Keratinocyte (primary cell): ENCODE data around the gene TESK1. TPM values are rescaled to one million over a fixed set of nuclear protein-coding genes. Genes with fewer than 3 reads are reported as not detected.
"Not testable (repeated sequence)": the region's sequence is repeated elsewhere in the genome, so short reads cannot be mapped to it uniquely, and the experiment has no call there.

Experiments used
- DNase-seq: peaks from one replicate; pipeline ENCODE4 v3.0.0-alpha.2; 2011; ENCODE audit warnings: low read depth, missing footprints, low spot score
- FAIRE-seq: peaks from 2 replicates; lab custom pipeline; 2011; peaks lifted over from hg19 to GRCh38; lab: Jason Lieb, UNC
- H2AFZ ChIP-seq: 2 replicates; pipeline ENCODE4 v1.6.0; 2012; ENCODE audit warnings: low read length, control low read depth, inconsistent platforms; ENCODE audit not compliant: control insufficient read depth
- H3K27ac ChIP-seq: 2 replicates; pipeline ENCODE4 v1.5.1; 2011; ENCODE audit warnings: low read length; ENCODE audit not compliant: control insufficient read depth, insufficient read depth
- H3K27me3 ChIP-seq: 3 replicates; pipeline ENCODE4 v1.6.0; 2011; ENCODE audit warnings: low read length; ENCODE audit not compliant: control insufficient read depth, insufficient read depth; ENCODE audit errors: extremely low read depth
- H3K36me3 ChIP-seq, 2 experiments: 2 replicates in 1 of 2; 3 replicates in 1 of 2; pipeline ENCODE4 v1.5.1; 2011; ENCODE audit warnings: low read length in 2 of 2, mild to moderate bottlenecking in 1 of 2; ENCODE audit not compliant: control insufficient read depth in 2 of 2, insufficient read depth in 2 of 2; ENCODE audit errors: extremely low read depth in 1 of 2
- H3K4me1 ChIP-seq: 3 replicates; pipeline ENCODE4 v1.5.1; 2011; ENCODE audit warnings: low read length; ENCODE audit not compliant: control insufficient read depth, insufficient read depth; ENCODE audit errors: extremely low read depth
- H3K4me2 ChIP-seq: 3 replicates; pipeline ENCODE4 v1.6.0; 2011; ENCODE audit warnings: low read depth, low read length; ENCODE audit not compliant: control insufficient read depth, insufficient read depth; ENCODE audit errors: extremely low read depth
- H3K4me3 ChIP-seq, 3 experiments: fragments of 200-600 bp in 1 of 3; sonication (generic) in 1 of 3; 2 replicates in 2 of 3; 3 replicates in 1 of 3; pipeline ENCODE4 v1.5.1; 2011 to 2016; ENCODE audit warnings: low read length in 3 of 3, mild to moderate bottlenecking in 3 of 3, control low read depth in 2 of 3, inconsistent platforms in 1 of 3, low read depth in 1 of 3, mixed read lengths in 1 of 3, mixed run types in 1 of 3, moderate library complexity in 1 of 3; ENCODE audit not compliant: control insufficient read depth in 2 of 3, insufficient read depth in 2 of 3; ENCODE audit errors: extremely low read depth in 1 of 3
- H3K79me2 ChIP-seq: 2 replicates; pipeline ENCODE4 v1.6.0; 2012; ENCODE audit warnings: low read length; ENCODE audit not compliant: control insufficient read depth, insufficient read depth
- H3K9ac ChIP-seq: 3 replicates; pipeline ENCODE4 v1.6.0; 2011; ENCODE audit warnings: low read length; ENCODE audit not compliant: control insufficient read depth, insufficient read depth; ENCODE audit errors: extremely low read depth
- H3K9me1 ChIP-seq: 3 replicates; pipeline ENCODE4 v1.6.0; 2011; ENCODE audit warnings: low read length; ENCODE audit not compliant: control insufficient read depth, insufficient read depth; ENCODE audit errors: extremely low read depth
- H3K9me3 ChIP-seq: 2 replicates; pipeline ENCODE4 v1.5.1; 2012; ENCODE audit warnings: low read depth, low read length; ENCODE audit not compliant: control insufficient read depth
- H4K20me1 ChIP-seq: 3 replicates; pipeline ENCODE4 v1.6.0; 2011; ENCODE audit warnings: low read length; ENCODE audit not compliant: control insufficient read depth, insufficient read depth; ENCODE audit errors: extremely low read depth
- EZH2 ChIP-seq: IDR thresholded peaks from one replicate; pipeline ENCODE4 v1.6.1; 2012; ENCODE audit warnings: inconsistent platforms, mild to moderate bottlenecking, low read length, moderate library complexity
- dilution Hi-C: fragments of 300-500 bp; cut with MboI; formaldehyde crosslinking; loops from one replicate; pipeline ENCODE4 v1.7.0; 2020; ENCODE audit warnings: low sequenced_read_pairs; ENCODE audit not compliant: extremely low pct_ligation_motif_present
- polyA plus RNA-seq, 5 experiments: library from polyadenylated mRNA; depleted of rRNA in 3 of 5; stranded (reverse) in 3 of 5; stranded (forward) in 1 of 5; unstranded in 1 of 5; fragments of >200 nt; gene quantifications; 1 replicate in 1 of 5; 2 replicates in 3 of 5; 3 replicates in 1 of 5; pipeline versions ENCODE4 v1.2.1 to v1.2.3, GENCODE V29; 2011 to 2012; ENCODE audit warnings: missing spikeins in 2 of 5, low read depth in 1 of 5, low replicate concordance in 1 of 5
- TF ChIP-seq, protein P1 (sequence below), 3 experiments: IDR thresholded peaks in 1 of 3; conservative IDR thresholded peaks in 1 of 3; optimal IDR thresholded peaks in 1 of 3; 2 replicates in 2 of 3; 3 replicates in 1 of 3; pipeline versions ENCODE3 to v1.5.1; 2011; ENCODE audit warnings: low read length in 3 of 3, mild to moderate bottlenecking in 3 of 3, moderate library complexity in 2 of 3, control low read depth in 1 of 3, inconsistent platforms in 1 of 3; ENCODE audit not compliant: insufficient read depth in 2 of 3; ENCODE audit errors: extremely low read depth in 1 of 3

TESK1 gene
- polyA plus RNA-seq, 1 donor (not counting 4 experiments of a cell fraction or from before 2014, with no cell fraction given), result 11.2 TPM

DNA sequence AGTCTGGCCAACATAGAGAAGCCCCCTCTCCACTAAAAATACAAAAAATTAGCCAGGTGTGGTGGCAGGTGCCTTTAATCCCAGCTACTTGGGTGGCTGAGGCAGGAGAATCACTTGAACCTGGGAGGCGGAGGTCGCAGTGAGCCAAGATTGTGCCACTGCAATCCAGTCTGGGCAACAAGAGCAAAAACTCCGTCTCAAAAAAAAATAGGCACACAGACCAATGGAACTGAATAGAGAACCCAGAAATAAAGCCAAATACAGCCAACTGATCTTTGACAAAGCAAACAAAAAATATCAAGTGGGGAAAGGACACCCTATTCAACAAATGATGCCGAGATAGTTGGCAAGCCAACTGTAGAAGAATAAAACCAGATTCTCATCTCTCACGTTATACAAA is 16.6 kb upstream of the TESK1 start:
- dilution Hi-C loops, H3K4me1 ChIP-seq, H3K27me3 ChIP-seq, FAIRE-seq, H3K79me2 ChIP-seq, H3K9me1 ChIP-seq, H4K20me1 ChIP-seq, H3K4me3 ChIP-seq, H3K36me3 ChIP-seq, H3K9ac ChIP-seq, DNase-seq, H2AFZ ChIP-seq, H3K4me2 ChIP-seq, H3K27ac ChIP-seq, H3K9me3 ChIP-seq: not testable (repeated sequence)

DNA sequence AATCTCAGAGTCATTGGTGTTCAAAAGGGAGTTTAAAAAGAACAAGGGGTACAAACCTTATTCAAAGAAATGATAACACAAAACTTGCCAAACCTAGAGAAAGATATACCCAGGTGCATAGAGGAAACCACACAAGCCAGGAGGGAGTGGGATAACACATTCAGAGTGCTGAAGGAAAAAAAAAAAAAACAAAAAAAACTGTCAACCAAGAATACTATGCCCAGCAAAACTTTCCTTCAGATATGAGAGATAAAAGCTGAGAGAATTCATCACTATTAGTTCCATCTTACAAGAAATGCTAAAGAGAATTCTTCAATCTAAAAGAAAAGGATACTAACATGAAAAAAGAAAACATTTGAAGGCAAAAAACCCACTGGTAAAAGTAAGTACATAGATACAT is 11.5 kb upstream of the TESK1 start:
- H3K9me1 ChIP-seq, result no peaks in the 10 kb centered on the region
- H3K36me3 ChIP-seq, result no peaks in the 10 kb centered on the region
- no peaks in the 10 kb centered on the region for H3K79me2 ChIP-seq
- dilution Hi-C loops, result no loop called here
- H3K27me3 ChIP-seq, result no peaks in the 10 kb centered on the region
- DNase-seq (no peak), FAIRE-seq (no peak)
- no peaks in the 10 kb centered on the region for H3K4me1 ChIP-seq
- H3K9ac ChIP-seq, result no peak overlapping the region
- H3K4me2 ChIP-seq, result no peak overlapping the region
- H4K20me1 ChIP-seq, result no peaks in the 10 kb centered on the region
- H3K9me3 ChIP-seq, result no peaks in the 10 kb centered on the region
- no peak overlapping the region for H2AFZ ChIP-seq
- H3K4me3 ChIP-seq, result no peak overlapping the region
- no peak overlapping the region for H3K27ac ChIP-seq
- TF ChIP-seq EZH2, result no peak
- TF ChIP-seq, protein P1, sequence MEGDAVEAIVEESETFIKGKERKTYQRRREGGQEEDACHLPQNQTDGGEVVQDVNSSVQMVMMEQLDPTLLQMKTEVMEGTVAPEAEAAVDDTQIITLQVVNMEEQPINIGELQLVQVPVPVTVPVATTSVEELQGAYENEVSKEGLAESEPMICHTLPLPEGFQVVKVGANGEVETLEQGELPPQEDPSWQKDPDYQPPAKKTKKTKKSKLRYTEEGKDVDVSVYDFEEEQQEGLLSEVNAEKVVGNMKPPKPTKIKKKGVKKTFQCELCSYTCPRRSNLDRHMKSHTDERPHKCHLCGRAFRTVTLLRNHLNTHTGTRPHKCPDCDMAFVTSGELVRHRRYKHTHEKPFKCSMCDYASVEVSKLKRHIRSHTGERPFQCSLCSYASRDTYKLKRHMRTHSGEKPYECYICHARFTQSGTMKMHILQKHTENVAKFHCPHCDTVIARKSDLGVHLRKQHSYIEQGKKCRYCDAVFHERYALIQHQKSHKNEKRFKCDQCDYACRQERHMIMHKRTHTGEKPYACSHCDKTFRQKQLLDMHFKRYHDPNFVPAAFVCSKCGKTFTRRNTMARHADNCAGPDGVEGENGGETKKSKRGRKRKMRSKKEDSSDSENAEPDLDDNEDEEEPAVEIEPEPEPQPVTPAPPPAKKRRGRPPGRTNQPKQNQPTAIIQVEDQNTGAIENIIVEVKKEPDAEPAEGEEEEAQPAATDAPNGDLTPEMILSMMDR (optimal IDR thresholded peaks at IDR 0.05 in 1 of 3, IDR thresholded peaks at IDR 0.05 in 1 of 3, conservative IDR thresholded peaks at IDR 0.05 in 1 of 3; ENCODE audit: extremely low read depth in 1 of 3, insufficient read depth in 2 of 3, low read length in 3 of 3), result no peak

DNA sequence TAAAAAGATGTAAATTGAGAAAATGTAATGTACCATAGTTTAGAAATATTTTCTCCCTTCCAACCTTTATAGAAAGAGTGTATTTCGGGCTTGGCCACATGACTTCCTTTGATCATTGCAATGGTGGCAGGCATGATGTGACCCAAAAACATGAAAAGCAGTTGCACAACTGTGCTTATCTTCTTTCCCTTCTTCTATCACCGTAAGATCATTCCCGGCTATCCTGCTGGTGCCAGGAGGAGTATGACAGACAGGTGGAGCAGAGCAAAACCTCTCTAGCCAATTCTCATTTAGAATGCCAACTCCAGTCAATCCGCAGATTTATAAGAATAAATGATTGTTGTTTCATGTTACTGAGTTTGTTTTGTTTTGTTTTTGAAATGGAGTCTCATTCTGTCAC is 10.6 kb upstream of the TESK1 start:
- no peaks in the 10 kb centered on the region for H3K27me3 ChIP-seq
- H3K27ac ChIP-seq, result no peak overlapping the region
- no peaks in the 10 kb centered on the region for H4K20me1 ChIP-seq
- no peak overlapping the region for H3K4me3 ChIP-seq
- no peaks in the 10 kb centered on the region for H3K4me1 ChIP-seq
- DNase-seq (no peak), FAIRE-seq (no peak)
- no peak overlapping the region for H3K4me2 ChIP-seq
- dilution Hi-C loops, result no loop called here
- H2AFZ ChIP-seq, result no peak overlapping the region
- H3K9me3 ChIP-seq, result no peaks in the 10 kb centered on the region
- H3K9me1 ChIP-seq, result no peaks in the 10 kb centered on the region
- no peaks in the 10 kb centered on the region for H3K36me3 ChIP-seq
- H3K9ac ChIP-seq, result no peak overlapping the region
- TF ChIP-seq, protein P1 (optimal IDR thresholded peaks at IDR 0.05 in 1 of 3, IDR thresholded peaks at IDR 0.05 in 1 of 3, conservative IDR thresholded peaks at IDR 0.05 in 1 of 3; ENCODE audit: extremely low read depth in 1 of 3, insufficient read depth in 2 of 3, low read length in 3 of 3), result no peak
- TF ChIP-seq EZH2, result no peak
- H3K79me2 ChIP-seq, result no peaks in the 10 kb centered on the region

DNA sequence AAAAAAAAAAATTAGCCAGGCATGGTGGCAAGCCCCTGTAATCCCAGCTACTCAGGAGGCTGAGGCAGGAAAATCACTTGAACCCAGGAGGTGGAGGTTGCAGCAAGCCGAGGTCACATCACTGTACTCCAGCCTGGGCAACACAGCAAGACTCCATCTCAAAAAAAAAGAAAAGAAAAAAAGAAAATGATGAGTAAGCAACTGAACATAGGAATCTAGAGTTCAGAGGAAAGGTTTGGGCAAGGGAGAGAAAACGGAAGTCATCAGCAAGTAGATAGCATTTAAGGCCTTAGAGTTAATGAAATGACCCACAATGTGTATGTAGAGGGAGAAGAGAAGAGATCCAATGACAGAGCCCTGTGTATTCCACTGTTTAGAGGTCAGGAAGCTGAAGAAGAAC is 8.2 kb upstream of the TESK1 start:
- H3K9me3 ChIP-seq, H3K4me1 ChIP-seq, H3K4me2 ChIP-seq, dilution Hi-C loops, H3K27me3 ChIP-seq, H2AFZ ChIP-seq, FAIRE-seq, H3K79me2 ChIP-seq, DNase-seq, H3K9ac ChIP-seq, H3K36me3 ChIP-seq, H3K4me3 ChIP-seq, H4K20me1 ChIP-seq, H3K27ac ChIP-seq, H3K9me1 ChIP-seq: not testable (repeated sequence)
